ENCODE data around the gene IL1B. TPM values are rescaled to one million over a fixed set of nuclear protein-coding genes. Genes with fewer than 3 reads are reported as not detected.

Gene IL1B
- total RNA-seq, 1 donor from 2014 or later: not detected

- peaks cover 5% of the 10 kb centered on the region for H3K27me3 Mint-ChIP-seq (ENCODE audit: insufficient read depth, low read depth)
Observed at GRCh38 chr2:112884869-112885505, 48.4 kb upstream of the IL1B start.

DNA sequence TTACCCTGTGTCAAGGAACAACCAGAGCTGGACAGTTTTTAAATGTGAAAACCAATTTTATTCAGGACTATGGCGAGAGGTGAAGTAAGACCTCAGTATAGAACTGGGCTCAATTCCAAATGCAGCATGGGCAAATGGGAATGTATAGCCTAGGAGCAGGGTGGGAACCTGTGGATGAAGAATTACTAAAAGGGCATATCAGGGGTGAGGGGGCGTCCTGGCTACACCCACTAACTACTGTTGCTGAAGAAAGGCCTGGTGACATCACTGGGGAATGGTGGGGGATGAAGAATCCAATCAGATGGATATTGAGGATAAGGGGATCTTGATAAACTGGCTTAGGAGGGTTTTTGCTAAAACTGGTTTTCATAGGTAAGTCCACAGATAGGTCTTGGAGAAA, 47.1 kb upstream of the IL1B start:
- no peaks in the 10 kb centered on the region for H3K4me1 Mint-ChIP-seq
- peak overlapping the region; percentile 28 for H3K4me3 Mint-ChIP-seq
- H3F3A ChIP-seq (ENCODE audit: low read depth): no peaks in the 10 kb centered on the region

More at GRCh38 chr2:112884869-112885505, 48.4 kb upstream of the IL1B start:
- Histone ChIP-seq H3K79me2 (ENCODE audit: low read depth) (no peaks in the 10 kb centered on the region), H3K36me3 (no peaks in the 10 kb centered on the region), H3K4me3 (no peak overlapping the region), H3K9me3 (ENCODE audit: low read depth) (no peaks in the 10 kb centered on the region), H2AFZ (replicated peaks) (peak overlapping the region; percentile 58), H3K27ac (no peak overlapping the region), H4K20me1 (ENCODE audit: low read depth) (no peaks in the 10 kb centered on the region), H3K9ac (no peak overlapping the region), H3K4me1 (no peaks in the 10 kb centered on the region), H3K4me2 (no peak overlapping the region), H3K27me3 (no peaks in the 10 kb centered on the region), H3F3A (ENCODE audit: low read depth) (no peaks in the 10 kb centered on the region)
- DNase-seq (ENCODE audit: low spot score): peak; percentile 71
- no peak overlapping the region for H3K4me3 Mint-ChIP-seq
- H3K36me3 Mint-ChIP-seq: no peaks in the 10 kb centered on the region
- no peak overlapping the region for H3K27ac Mint-ChIP-seq
- TF ChIP-seq EZH2phosphoT487 (IDR thresholded peaks at IDR 0.05) (no peak), CTCF (IDR thresholded peaks at IDR 0.05) (peak; percentile 96), EZH2 (IDR thresholded peaks at IDR 0.05) (no peak)
- peaks cover 3% of the 10 kb centered on the region for H3K9me3 Mint-ChIP-seq
- no peaks in the 10 kb centered on the region for H3K4me1 Mint-ChIP-seq

DNA sequence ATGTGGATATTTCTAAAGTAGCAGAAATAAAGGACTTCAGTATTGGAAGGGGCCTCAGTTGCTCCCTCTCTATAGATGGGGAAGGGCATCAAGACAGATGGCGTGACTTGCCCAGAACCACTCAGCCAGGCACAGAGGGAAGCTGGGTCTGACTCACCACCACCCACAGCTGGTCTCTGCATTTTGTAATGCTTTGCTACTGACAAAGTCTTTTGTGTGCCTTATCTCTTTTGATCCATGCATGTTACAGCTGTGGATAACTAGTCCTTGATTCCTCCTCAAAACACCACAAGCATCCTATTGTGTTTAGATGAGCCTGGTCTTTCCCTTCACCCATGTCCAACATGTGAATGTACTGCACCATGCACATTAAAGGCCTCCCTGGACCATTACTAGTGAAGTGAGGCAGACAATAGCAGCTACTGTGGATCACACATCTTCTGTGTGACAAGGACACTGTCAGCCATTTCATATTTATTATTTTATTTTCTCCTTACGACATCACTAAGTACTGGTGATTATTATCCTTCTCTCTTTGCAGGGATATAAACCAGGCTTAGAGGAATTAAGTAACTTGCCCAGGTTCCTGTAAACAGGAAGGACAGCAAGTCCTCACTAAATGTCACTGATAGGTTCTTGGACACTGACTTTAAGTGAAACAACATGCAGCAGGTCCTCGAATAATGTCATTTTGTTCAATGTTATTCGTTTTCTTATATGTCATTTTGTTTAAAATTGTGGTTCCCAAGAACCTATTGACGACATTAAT, 44.8 kb upstream of the IL1B start:
- no peaks in the 10 kb centered on the region for H4K20me1 ChIP-seq (ENCODE audit: low read depth)
- H3K27ac ChIP-seq: no peak overlapping the region
- H3K79me2 ChIP-seq (ENCODE audit: low read depth): no peaks in the 10 kb centered on the region
- TF ChIP-seq CTCF (IDR thresholded peaks at IDR 0.05) (no peak), EZH2 (IDR thresholded peaks at IDR 0.05) (no peak), EZH2phosphoT487 (IDR thresholded peaks at IDR 0.05) (no peak)
- no peak overlapping the region for H3K9ac ChIP-seq
- no peak overlapping the region for H3K27ac Mint-ChIP-seq
- no peak overlapping the region for H3K4me3 Mint-ChIP-seq
- peaks cover 5% of the 10 kb centered on the region for H3K27me3 Mint-ChIP-seq (ENCODE audit: insufficient read depth, low read depth)
- H3K9me3 ChIP-seq (ENCODE audit: low read depth): no peaks in the 10 kb centered on the region
- no peaks in the 10 kb centered on the region for H3K27me3 ChIP-seq
- H3K4me2 ChIP-seq: no peak overlapping the region
- no peaks in the 10 kb centered on the region for H3K36me3 ChIP-seq
- no peak overlapping the region for H3K4me3 ChIP-seq
- H3K4me1 ChIP-seq: no peaks in the 10 kb centered on the region
- DNase-seq (ENCODE audit: low spot score): no peak
- no peaks in the 10 kb centered on the region for H3K4me1 Mint-ChIP-seq
- H3K9me3 Mint-ChIP-seq: no peaks in the 10 kb centered on the region
- H2AFZ ChIP-seq (replicated peaks): no peak overlapping the region
- H3F3A ChIP-seq (ENCODE audit: low read depth): no peaks in the 10 kb centered on the region
- H3K36me3 Mint-ChIP-seq: no peaks in the 10 kb centered on the region

More for the DNA sequence above, 47.1 kb upstream of the IL1B start:
- Mint-ChIP-seq H3K36me3 (no peaks in the 10 kb centered on the region), H3K27ac (no peak overlapping the region), H3K27me3 (ENCODE audit: insufficient read depth, low read depth) (peaks cover 5% of the 10 kb centered on the region), H3K9me3 (no peaks in the 10 kb centered on the region)
- no peaks in the 10 kb centered on the region for H3K9me3 ChIP-seq (ENCODE audit: low read depth)
- no peak overlapping the region for H3K27ac ChIP-seq
- no peak for DNase-seq (ENCODE audit: low spot score)
- no peak overlapping the region for H3K4me2 ChIP-seq
- no peaks in the 10 kb centered on the region for H3K27me3 ChIP-seq
- no peaks in the 10 kb centered on the region for H3K4me1 ChIP-seq
- H3K9ac ChIP-seq: no peak overlapping the region
- no peaks in the 10 kb centered on the region for H3K36me3 ChIP-seq
- H2AFZ ChIP-seq (replicated peaks): no peak overlapping the region
- no peaks in the 10 kb centered on the region for H4K20me1 ChIP-seq (ENCODE audit: low read depth)
- no peaks in the 10 kb centered on the region for H3K79me2 ChIP-seq (ENCODE audit: low read depth)
- TF ChIP-seq CTCF (IDR thresholded peaks at IDR 0.05) (no peak), EZH2phosphoT487 (IDR thresholded peaks at IDR 0.05) (no peak), EZH2 (IDR thresholded peaks at IDR 0.05) (no peak)
- no peak overlapping the region for H3K4me3 ChIP-seq

Measured in neural progenitor cell (in vitro differentiated cells).